ENCODE data around the gene FAM110C.

DNA sequence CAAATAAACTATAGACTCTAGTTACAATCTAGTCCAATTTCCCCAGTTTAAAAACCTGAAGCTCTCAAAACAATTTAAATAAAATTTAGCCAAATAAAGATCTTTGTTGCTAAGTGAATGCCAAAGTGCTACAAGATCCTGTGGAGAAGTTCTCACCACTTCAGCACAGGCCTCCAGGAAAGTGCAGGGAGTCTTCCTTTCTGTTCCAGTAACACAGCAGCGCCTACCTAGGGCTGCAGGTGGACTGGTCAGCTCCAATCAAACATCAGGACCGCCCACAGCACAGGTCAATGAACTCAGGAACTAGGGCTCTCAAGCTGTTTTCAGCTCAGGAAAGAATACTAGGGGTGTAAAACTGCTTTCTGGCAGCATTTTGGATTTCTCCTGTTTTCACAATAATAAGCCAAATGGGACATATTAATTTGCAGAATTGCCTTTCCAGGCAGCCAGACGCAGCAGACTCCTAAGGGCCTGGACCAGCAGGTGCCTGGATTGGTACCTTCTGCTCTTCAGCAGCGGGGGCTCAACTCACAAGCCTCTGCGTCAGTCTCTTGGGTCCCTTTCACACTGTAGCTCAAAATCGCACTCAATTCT lies 1.5 kb downstream of the FAM110C start:
- TF ChIP-seq, protein P1, sequence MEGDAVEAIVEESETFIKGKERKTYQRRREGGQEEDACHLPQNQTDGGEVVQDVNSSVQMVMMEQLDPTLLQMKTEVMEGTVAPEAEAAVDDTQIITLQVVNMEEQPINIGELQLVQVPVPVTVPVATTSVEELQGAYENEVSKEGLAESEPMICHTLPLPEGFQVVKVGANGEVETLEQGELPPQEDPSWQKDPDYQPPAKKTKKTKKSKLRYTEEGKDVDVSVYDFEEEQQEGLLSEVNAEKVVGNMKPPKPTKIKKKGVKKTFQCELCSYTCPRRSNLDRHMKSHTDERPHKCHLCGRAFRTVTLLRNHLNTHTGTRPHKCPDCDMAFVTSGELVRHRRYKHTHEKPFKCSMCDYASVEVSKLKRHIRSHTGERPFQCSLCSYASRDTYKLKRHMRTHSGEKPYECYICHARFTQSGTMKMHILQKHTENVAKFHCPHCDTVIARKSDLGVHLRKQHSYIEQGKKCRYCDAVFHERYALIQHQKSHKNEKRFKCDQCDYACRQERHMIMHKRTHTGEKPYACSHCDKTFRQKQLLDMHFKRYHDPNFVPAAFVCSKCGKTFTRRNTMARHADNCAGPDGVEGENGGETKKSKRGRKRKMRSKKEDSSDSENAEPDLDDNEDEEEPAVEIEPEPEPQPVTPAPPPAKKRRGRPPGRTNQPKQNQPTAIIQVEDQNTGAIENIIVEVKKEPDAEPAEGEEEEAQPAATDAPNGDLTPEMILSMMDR (IDR thresholded peaks at IDR 0.05; ENCODE audit: low read depth, low read length, poor library complexity, severe bottlenecking), result no peak
- no peak for TF ChIP-seq EZH2phosphoT487 (IDR thresholded peaks at IDR 0.05; ENCODE audit: borderline replicate concordance, low read length)
